OCI-LY1 (cell line): ENCODE data around the gene ACE.

Source experiments
- EZH2 ChIP-seq: fragments of 200-600 bp; sonication (generic), shearing (Covaris generic); IDR thresholded peaks from 2 replicates; pipeline ENCODE4 v1.8.0; 2017; ENCODE audit warnings: borderline replicate concordance, mixed run types, mild to moderate bottlenecking, antibody characterized with exemption, low read length, moderate library complexity, mixed read lengths
- TF ChIP-seq, protein P1 (sequence below): fragments of 200-600 bp; sonication (generic), shearing (Covaris generic); IDR thresholded peaks from 2 replicates; pipeline ENCODE4 v1.5.1; 2017; ENCODE audit warnings: mild to moderate bottlenecking, antibody characterized with exemption, low read length, moderate library complexity, mixed read lengths

DNA sequence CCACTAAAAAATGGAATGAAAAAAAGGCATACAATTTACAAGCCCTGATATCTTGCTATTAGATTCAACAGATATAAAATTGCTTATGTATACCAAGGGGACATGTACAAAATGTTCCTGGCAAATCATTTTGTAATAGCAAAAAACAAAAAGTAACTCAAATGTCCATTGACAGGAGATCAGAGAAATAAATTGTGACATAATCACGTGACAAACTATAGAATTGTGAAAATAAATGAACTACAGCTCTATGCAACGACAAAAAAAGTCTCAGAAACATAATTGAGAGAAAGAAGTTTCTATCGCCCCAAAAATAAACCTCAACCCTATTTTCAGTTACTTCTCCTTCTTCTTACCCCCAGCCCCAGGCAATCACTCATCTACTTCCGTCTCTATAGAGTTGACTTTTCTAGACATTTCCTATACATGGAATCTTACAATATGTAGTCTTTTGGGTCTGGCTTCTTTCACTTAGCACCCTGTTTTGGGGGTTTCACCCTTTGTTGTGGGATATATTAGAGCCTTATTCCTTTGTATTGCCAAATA lies 12.1 kb upstream of the ACE start:
- TF ChIP-seq, protein P1, sequence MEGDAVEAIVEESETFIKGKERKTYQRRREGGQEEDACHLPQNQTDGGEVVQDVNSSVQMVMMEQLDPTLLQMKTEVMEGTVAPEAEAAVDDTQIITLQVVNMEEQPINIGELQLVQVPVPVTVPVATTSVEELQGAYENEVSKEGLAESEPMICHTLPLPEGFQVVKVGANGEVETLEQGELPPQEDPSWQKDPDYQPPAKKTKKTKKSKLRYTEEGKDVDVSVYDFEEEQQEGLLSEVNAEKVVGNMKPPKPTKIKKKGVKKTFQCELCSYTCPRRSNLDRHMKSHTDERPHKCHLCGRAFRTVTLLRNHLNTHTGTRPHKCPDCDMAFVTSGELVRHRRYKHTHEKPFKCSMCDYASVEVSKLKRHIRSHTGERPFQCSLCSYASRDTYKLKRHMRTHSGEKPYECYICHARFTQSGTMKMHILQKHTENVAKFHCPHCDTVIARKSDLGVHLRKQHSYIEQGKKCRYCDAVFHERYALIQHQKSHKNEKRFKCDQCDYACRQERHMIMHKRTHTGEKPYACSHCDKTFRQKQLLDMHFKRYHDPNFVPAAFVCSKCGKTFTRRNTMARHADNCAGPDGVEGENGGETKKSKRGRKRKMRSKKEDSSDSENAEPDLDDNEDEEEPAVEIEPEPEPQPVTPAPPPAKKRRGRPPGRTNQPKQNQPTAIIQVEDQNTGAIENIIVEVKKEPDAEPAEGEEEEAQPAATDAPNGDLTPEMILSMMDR, result no peak
- no peak for TF ChIP-seq EZH2
